Measurements from ENCODE around the gene TEX261. TPM values are rescaled to one million over a fixed set of nuclear protein-coding genes. Genes with fewer than 3 reads are reported as not detected.
"Not testable (repeated sequence)": the region's sequence is repeated elsewhere in the genome, so short reads cannot be mapped to it uniquely, and the experiment has no call there.

TEX261 gene
- 10 to 100 TPM; 25.2 to 26.0 TPM for total RNA-seq
- 10 to 100 TPM; 61.0 to 61.7 TPM for polyA plus RNA-seq (ENCODE audit: insufficient read length in 2 of 2)
- long read RNA-seq, donor 1, transcript TEX261-201 (6 exons, 3,441 nt): major isoform, 12 of 21 reads
- long read RNA-seq, donor 1, transcript TEX261-206 (4 exons, 590 nt): minor isoform, 6 of 21 reads
- long read RNA-seq, donor 1, partial matches to known transcripts: 0 of 21 reads
- long read RNA-seq, donor 1, other reads (novel, unspliced or antisense): 0 of 21 reads
- long read RNA-seq, donor 2, transcript TEX261-206 (4 exons, 590 nt): major isoform, 5 of 11 reads
- long read RNA-seq, donor 2, partial matches to known transcripts: 0 of 11 reads
- long read RNA-seq, donor 2, other reads (novel, unspliced or antisense): 0 of 11 reads
- long read RNA-seq, donor 3, transcript TEX261-201 (6 exons, 3,441 nt): major isoform, 10 of 20 reads
- long read RNA-seq, donor 3, partial matches to known transcripts: 0 of 20 reads
- long read RNA-seq, donor 3, other reads (novel, unspliced or antisense): 0 of 20 reads
- long read RNA-seq, donor 4, transcript TEX261-201 (6 exons, 3,441 nt): major isoform, 11 of 24 reads
- long read RNA-seq, donor 4, transcript TEX261-206 (4 exons, 590 nt): minor isoform, 9 of 24 reads
- long read RNA-seq, donor 4, partial matches to known transcripts: 0 of 24 reads
- long read RNA-seq, donor 4, other reads (novel, unspliced or antisense): 0 of 24 reads

GRCh38 chr2:70994699-70995425 lies at the start of gene TEX261:
TEX261 (minus strand) TSS chr2:70994873; CDS start chr2:70994757, 116 bp downstream.
- under 1% methylated on average over 64 of the region's 65 CpGs for WGBS (ENCODE audit: insufficient coverage)
- H3K27ac ChIP-seq (ENCODE audit: low read depth, low read length): no peak within 1 kb of the TSS
- peak within 1 kb of the TSS; percentile 84 for H3K4me3 ChIP-seq (ENCODE audit: low read depth, low read length)
- no peaks in the 10 kb centered on the region for H3K27me3 ChIP-seq (ENCODE audit: control insufficient read depth, insufficient read depth, low read length)
- peak in 5 of 6 donors; percentile 68 to 96 (median 86) for DNase-seq (ENCODE audit: low read depth in 4 of 6, low spot score in 6 of 6)
- H3K9me3 ChIP-seq (ENCODE audit: control insufficient read depth, insufficient read depth, low read length): no peaks in the 10 kb centered on the region
- peaks cover 25% of the 10 kb centered on the region for H3K36me3 ChIP-seq (ENCODE audit: control insufficient read depth, insufficient read depth, low read length)
- H3K4me1 ChIP-seq (ENCODE audit: control insufficient read depth, insufficient read depth, low read length): peaks cover 24% of the 10 kb centered on the region

- Histone ChIP-seq H3K27me3 (ENCODE audit: control insufficient read depth, insufficient read depth, low read length) (no peaks in the 10 kb centered on the region), H3K9me3 (ENCODE audit: control insufficient read depth, insufficient read depth, low read length) (no peaks in the 10 kb centered on the region), H3K27ac (ENCODE audit: low read depth, low read length) (no peak overlapping the region), H3K4me3 (ENCODE audit: low read depth, low read length) (no peak overlapping the region), H3K36me3 (ENCODE audit: control insufficient read depth, insufficient read depth, low read length) (no peaks in the 10 kb centered on the region), H3K4me1 (ENCODE audit: control insufficient read depth, insufficient read depth, low read length) (no peaks in the 10 kb centered on the region)
- DNase-seq (ENCODE audit: low read depth in 4 of 6, low spot score in 6 of 6): no peak
- WGBS (ENCODE audit: insufficient coverage): 75% methylated on average over 8 of the region's 36 CpGs
These were observed 49.1 kb upstream of the TEX261 start for GRCh38 chr2:71043531-71044407.

- whole genome bisulfite sequencing (ENCODE audit: insufficient coverage): no CpG with 5 or more reads among the region's 4 CpGs
- H3K4me3 ChIP-seq (ENCODE audit: low read depth, low read length): no peak overlapping the region
- no peaks in the 10 kb centered on the region for H3K36me3 ChIP-seq (ENCODE audit: control insufficient read depth, insufficient read depth, low read length)
- H3K4me1 ChIP-seq (ENCODE audit: control insufficient read depth, insufficient read depth, low read length): no peaks in the 10 kb centered on the region
- H3K9me3 ChIP-seq (ENCODE audit: control insufficient read depth, insufficient read depth, low read length): no peaks in the 10 kb centered on the region
- no peak for DNase-seq (ENCODE audit: low read depth in 4 of 6, low spot score in 6 of 6)
- H3K27me3 ChIP-seq (ENCODE audit: control insufficient read depth, insufficient read depth, low read length): no peaks in the 10 kb centered on the region
- no peak overlapping the region for H3K27ac ChIP-seq (ENCODE audit: low read depth, low read length)
These were observed 47.6 kb upstream of the TEX261 start for GRCh38 chr2:71042287-71042686.

- DNase-seq (ENCODE audit: low read depth in 4 of 6, low spot score in 6 of 6); H3K4me1 ChIP-seq (ENCODE audit: control insufficient read depth, insufficient read depth, low read length): not testable (repeated sequence)
- WGBS (ENCODE audit: insufficient coverage): 98% methylated on average over 5 of the region's 8 CpGs
These were observed 41.6 kb upstream of the TEX261 start for GRCh38 chr2:71036296-71036695.

GRCh38 chr2:71023553-71024243 lies 29.0 kb upstream of the TEX261 start:
- H3K4me3 ChIP-seq (ENCODE audit: low read depth, low read length); DNase-seq (ENCODE audit: low read depth in 4 of 6, low spot score in 6 of 6); H3K9me3 ChIP-seq (ENCODE audit: control insufficient read depth, insufficient read depth, low read length); H3K27me3 ChIP-seq (ENCODE audit: control insufficient read depth, insufficient read depth, low read length); H3K4me1 ChIP-seq (ENCODE audit: control insufficient read depth, insufficient read depth, low read length); H3K36me3 ChIP-seq (ENCODE audit: control insufficient read depth, insufficient read depth, low read length); H3K27ac ChIP-seq (ENCODE audit: low read depth, low read length): not testable (repeated sequence)
- 78% methylated on average over 11 of the region's 15 CpGs for WGBS (ENCODE audit: insufficient coverage)

More at GRCh38 chr2:71036296-71036695, 41.6 kb upstream of the TEX261 start:
- not testable (repeated sequence) for H3K27ac ChIP-seq (ENCODE audit: low read depth, low read length); H3K27me3 ChIP-seq (ENCODE audit: control insufficient read depth, insufficient read depth, low read length); H3K4me3 ChIP-seq (ENCODE audit: low read depth, low read length); H3K9me3 ChIP-seq (ENCODE audit: control insufficient read depth, insufficient read depth, low read length); H3K36me3 ChIP-seq (ENCODE audit: control insufficient read depth, insufficient read depth, low read length)

GRCh38 chr2:71021394-71021793 lies 26.7 kb upstream of the TEX261 start:
- WGBS (ENCODE audit: insufficient coverage): 84% methylated on average over 14 of the region's 14 CpGs
- not testable (repeated sequence) for DNase-seq (ENCODE audit: low read depth in 4 of 6, low spot score in 6 of 6); H3K4me1 ChIP-seq (ENCODE audit: control insufficient read depth, insufficient read depth, low read length); H3K36me3 ChIP-seq (ENCODE audit: control insufficient read depth, insufficient read depth, low read length); H3K27me3 ChIP-seq (ENCODE audit: control insufficient read depth, insufficient read depth, low read length); H3K9me3 ChIP-seq (ENCODE audit: control insufficient read depth, insufficient read depth, low read length); H3K27ac ChIP-seq (ENCODE audit: low read depth, low read length); H3K4me3 ChIP-seq (ENCODE audit: low read depth, low read length)

GRCh38 chr2:71019989-71020388 lies 25.3 kb upstream of the TEX261 start:
- not testable (repeated sequence) for H3K27ac ChIP-seq (ENCODE audit: low read depth, low read length); H3K4me1 ChIP-seq (ENCODE audit: control insufficient read depth, insufficient read depth, low read length); H3K4me3 ChIP-seq (ENCODE audit: low read depth, low read length); DNase-seq (ENCODE audit: low read depth in 4 of 6, low spot score in 6 of 6); H3K9me3 ChIP-seq (ENCODE audit: control insufficient read depth, insufficient read depth, low read length); H3K27me3 ChIP-seq (ENCODE audit: control insufficient read depth, insufficient read depth, low read length); H3K36me3 ChIP-seq (ENCODE audit: control insufficient read depth, insufficient read depth, low read length)
- no CpG with 5 or more reads among the region's 6 CpGs for WGBS (ENCODE audit: insufficient coverage)

GRCh38 chr2:71018625-71019024 lies 24.0 kb upstream of the TEX261 start:
- Histone ChIP-seq H3K27me3 (ENCODE audit: control insufficient read depth, insufficient read depth, low read length) (no peaks in the 10 kb centered on the region), H3K4me1 (ENCODE audit: control insufficient read depth, insufficient read depth, low read length) (no peaks in the 10 kb centered on the region), H3K9me3 (ENCODE audit: control insufficient read depth, insufficient read depth, low read length) (peaks cover 4% of the 10 kb centered on the region), H3K27ac (ENCODE audit: low read depth, low read length) (no peak overlapping the region), H3K36me3 (ENCODE audit: control insufficient read depth, insufficient read depth, low read length) (no peaks in the 10 kb centered on the region), H3K4me3 (ENCODE audit: low read depth, low read length) (no peak overlapping the region)
- DNase-seq (ENCODE audit: low read depth in 4 of 6, low spot score in 6 of 6): no peak
- 100% methylated on average over 2 of the region's 8 CpGs for WGBS (ENCODE audit: insufficient coverage)

Measured in spinal cord (tissue), 10 donors.